NCI-H82 treated with DMSO at 0.1 percent for 48 hours (cell line): ENCODE measurements around the gene TLR9.

Experiments
- DNase-seq: peaks from one replicate; lab custom pipeline; 2025; ENCODE audit not compliant: unreplicated experiment; lab: John Stamatoyannopoulos, UW

Gene TLR9

GRCh38 chr3:52218454-52218853 is 7.0 kb downstream of the TLR9 start:
- DNase-seq: no peak

DNA sequence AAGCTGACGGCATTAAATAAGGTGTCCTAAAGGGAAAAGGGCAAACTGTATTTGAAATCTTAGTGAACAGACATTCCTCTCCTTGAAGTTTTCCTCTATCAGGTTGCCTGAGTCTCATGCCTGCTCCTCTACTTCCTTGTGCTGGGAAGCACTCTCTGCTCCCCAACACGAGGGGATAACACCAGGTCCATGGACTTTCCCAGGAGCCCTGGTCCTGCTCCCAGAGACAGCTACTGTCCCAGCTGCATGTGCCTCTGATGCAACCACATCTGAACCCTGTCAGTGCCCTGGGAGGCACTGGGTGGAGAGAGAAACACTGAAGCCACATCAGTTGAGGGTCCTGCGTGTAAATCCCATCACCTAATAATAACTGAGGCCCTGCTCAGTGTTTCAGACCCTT is 7.4 kb downstream of the TLR9 start:
- no peak for DNase-seq

GRCh38 chr3:52217409-52217805 is 8.0 kb downstream of the TLR9 start:
- DNase-seq: no peak

DNA sequence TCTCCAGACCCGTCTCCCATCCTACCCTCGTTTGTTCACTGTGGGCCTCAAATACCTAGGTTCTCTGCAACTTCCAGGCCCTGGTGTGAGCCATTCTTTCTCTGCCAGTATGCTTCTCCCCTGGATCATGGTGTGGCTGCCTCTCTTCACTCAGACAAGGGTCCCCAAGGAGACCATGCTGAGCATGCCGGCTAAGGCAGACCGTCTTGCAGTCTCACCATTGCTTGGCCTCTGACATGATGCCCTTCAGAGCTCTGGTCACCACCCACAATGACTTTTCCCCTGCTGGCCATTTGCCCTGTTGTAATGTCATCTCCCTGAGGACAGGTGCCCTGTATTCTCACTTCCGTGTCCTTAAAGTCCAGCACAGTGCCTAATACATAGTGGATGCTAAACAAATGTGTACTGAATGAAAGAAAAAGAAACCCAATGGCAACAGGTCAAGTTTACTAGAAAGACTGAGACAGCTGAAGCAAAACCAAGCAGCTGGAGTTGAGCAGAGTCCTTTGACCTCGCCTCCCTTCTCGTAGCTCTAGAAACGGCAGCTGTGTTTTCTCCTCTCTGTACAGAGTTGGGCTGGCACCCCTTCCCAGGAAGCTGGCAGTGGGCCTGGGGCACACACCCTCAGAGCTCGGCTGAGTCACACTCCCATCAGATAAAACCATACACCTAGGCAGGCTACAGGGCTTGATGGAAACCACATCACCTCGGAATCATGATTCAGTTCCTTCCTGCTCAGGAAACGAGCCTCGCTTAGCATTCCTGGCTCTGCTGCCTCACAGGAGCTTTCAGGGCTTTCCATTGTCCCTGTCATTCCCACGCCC is 8.6 kb downstream of the TLR9 start:
- no peak for DNase-seq

DNA sequence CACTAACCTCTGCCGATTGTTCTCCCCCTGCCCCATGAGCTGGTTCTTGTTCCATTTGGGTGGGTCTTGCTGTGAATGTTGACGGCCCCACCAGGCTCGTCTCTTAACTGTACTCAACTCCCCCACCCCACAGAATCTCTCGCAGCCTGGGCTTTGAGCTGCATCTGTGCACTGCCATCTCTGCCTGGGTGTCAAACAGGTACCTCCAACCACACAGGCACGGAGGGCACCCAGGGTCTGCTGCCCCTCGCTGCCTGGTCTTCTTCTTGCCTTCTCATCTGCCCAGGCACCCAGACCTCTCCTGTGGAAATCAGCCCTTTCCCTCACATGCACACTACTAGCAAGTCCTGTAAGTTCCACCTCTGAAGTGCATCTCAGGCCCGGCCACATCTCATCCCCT is 10.1 kb downstream of the TLR9 start:
- DNase-seq: no peak

GRCh38 chr3:52213901-52214300 is 11.5 kb downstream of the TLR9 start:
- DNase-seq: no peak

DNA sequence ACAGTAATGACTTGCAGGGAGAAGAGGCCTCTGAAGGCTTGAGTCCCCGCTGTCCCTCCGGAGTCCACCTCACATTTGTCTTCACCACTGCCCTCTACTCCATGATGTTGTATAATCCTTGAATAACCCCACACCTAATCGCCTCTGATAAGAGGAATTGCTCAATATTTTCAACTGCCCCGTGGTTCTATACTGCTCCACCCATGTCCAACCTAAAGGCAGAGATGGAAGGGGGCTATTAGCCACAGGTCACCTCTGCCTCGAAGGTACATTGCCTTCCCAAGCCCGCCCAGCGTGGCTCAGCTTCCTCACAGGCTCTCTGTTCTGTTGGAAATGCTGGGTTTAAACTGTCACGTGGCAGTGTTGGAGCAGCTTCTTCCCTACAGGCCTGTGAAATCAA is 12.4 kb downstream of the TLR9 start:
- DNase-seq: no peak

DNA sequence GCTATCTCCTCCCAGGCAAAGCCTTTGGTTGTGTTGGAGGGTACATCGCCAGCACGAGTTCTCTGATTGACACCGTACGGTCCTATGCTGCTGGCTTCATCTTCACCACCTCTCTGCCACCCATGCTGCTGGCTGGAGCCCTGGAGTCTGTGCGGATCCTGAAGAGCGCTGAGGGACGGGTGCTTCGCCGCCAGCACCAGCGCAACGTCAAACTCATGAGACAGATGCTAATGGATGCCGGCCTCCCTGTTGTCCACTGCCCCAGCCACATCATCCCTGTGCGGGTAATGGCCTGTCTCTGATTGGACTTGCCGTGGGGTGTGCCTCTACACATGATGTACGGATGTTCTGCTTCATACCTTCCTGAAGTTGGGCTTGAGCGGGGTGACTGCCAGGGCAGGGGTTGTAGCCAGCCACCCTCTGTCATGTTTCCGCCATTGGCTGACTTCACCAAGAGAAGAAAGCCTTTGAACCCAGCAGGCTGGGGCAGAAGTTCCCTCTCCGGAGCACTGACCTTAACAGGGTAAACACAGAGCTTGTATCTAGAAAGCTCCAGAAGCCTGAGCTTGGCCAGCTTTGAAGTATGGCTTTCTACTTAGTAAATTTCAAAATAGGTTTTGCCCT is 14.1 kb downstream of the TLR9 start:
- DNase-seq: no peak

- no peak for DNase-seq
These were observed 14.8 kb downstream of the TLR9 start for GRCh38 chr3:52210550-52211046.

GRCh38 chr3:52210037-52210436 is 15.4 kb downstream of the TLR9 start:
- no peak for DNase-seq

GRCh38 chr3:52208556-52208955 is 16.9 kb downstream of the TLR9 start:
- DNase-seq: no peak

DNA sequence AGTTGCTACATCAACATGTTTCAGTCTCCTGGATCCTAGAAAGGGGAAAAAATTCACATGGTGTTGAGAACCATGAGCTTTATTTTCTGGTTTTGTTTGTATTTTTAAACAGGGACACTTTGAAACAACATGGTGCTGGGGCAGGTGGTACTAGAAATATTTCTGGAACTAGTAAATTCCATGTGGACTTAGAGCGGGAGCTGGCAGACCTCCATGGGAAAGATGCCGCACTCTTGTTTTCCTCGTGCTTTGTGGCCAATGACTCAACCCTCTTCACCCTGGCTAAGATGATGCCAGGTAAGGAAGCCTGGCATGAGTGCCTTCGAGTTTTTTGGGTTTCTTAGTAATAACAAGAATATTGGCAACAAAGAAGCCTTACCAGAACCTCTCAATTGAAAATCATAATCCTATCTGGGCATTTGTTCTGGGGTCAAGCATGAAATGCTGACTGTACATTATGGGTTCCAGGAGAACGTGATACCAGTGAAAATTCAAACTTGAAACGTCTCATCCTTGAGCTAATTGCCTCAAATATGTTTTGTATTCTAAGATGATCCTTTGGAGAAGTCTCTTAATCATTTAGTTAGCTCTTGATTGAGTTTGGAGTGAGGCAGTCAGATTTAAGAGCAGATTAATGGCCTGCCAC is 19.6 kb downstream of the TLR9 start:
- no peak for DNase-seq

DNA sequence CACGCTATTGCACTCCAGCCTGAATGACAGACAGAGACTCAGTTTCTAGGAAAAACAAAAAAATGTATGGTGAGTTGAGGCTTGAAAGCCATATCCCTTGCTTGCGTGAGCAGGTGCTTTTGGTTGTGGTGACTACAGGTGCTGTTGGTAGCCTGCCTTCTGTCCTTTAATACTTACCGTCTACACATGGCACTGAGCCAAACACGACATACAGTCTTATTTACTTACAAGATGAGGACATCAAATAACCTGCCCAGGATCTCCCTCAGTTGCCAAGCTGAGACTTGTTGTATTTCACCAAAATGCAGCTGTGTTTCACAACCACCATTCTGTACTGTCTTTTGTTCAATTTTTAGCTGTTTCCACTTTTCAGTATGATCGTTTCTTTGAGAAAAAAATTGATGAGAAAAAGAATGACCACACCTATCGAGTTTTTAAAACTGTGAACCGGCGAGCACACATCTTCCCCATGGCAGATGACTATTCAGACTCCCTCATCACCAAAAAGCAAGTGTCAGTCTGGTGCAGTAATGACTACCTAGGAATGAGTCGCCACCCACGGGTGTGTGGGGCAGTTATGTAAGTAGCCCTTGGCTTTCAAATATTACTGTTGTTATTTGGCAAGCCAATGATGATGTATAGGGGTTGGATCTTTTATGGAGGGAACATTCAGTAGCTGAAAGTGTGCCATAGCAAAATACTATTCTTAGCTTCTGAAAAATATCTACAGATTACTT is 20.9 kb downstream of the TLR9 start:
- DNase-seq: no peak

- no peak for DNase-seq
These were observed 21.7 kb downstream of the TLR9 start for GRCh38 chr3:52203701-52204100.

DNA sequence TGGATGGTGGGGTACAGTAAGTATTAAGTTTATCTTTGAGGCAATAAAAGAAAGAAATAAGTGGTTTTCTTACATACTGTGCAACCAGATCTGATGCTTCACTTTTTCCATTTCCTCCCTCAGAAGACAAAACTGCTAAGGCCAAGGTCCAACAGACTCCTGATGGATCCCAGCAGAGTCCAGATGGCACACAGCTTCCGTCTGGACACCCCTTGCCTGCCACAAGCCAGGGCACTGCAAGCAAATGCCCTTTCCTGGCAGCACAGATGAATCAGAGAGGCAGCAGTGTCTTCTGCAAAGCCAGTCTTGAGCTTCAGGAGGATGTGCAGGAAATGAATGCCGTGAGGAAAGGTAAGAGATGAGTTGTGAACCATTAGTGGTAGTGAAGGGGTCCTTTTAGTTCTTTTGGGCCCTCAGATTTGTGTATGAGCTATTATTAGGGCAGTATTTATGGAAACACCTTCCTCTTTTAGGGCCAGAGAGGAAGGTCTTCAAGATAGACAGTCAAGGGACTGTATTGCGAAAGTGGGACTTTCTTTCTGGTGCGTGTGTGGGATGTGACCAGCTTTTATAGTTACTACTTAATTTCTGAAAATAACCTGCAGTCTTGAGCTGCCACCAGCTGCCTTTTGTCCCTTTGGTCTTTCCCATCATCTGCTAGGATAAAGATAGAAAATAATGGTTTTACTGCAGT is 22.9 kb downstream of the TLR9 start:
- no peak for DNase-seq

GRCh38 chr3:52200981-52201679 is 24.3 kb downstream of the TLR9 start:
- no peak for DNase-seq

GRCh38 chr3:52198643-52199608 is 26.5 kb downstream of the TLR9 start:
- DNase-seq: no peak

DNA sequence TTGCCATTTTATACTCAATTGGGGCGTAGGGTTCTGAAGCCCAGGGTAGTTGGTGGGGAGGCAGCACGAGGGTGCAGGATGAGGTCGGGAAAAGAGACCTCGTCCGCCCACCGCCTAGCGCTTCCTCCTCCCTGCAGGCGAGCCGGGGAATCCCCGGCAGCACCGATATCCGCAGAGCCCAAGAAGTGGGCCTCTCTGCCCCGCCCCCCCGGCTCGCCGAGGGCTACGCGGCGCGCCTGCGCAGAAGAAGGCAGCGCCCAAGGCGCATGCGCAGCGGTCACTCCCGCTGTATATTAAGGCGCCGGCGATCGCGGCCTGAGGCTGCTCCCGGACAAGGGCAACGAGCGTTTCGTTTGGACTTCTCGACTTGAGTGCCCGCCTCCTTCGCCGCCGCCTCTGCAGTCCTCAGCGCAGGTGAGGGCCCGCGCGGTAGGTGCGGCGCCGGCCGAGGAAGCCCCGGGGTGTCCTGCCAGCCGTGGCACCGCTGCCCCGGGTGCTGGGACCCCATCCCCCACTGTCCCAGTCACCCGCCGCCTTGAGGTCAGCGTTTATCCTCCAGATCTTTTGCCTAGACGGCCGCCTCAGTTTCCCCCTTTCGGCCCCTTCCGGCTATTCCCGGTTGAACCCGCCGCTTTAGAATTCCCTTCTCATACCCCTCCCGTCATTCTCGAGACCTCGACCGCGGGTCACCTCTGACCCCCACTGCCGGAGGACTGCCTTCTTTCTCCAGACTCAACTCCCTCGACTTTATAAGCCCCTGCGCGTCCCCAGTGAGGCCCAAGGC is 27.4 kb downstream of the TLR9 start, which contains the start of gene ALAS1:
TSS of gene ALAS1 (plus strand) at position 319 of the 784 bp plus-strand sequence. CDS start 1,082 bp downstream, outside the sequence.
- DNase-seq: peak; percentile 67
